Activated naive CD4-positive, alpha-beta T cell (primary cell): Measurements from ENCODE around the gene SMIM28.

Experiments used
- DNase-seq, 4 experiments: peaks; one replicate each; lab custom pipeline; 2025; lab: John Stamatoyannopoulos, UW

SMIM28 gene

DNA sequence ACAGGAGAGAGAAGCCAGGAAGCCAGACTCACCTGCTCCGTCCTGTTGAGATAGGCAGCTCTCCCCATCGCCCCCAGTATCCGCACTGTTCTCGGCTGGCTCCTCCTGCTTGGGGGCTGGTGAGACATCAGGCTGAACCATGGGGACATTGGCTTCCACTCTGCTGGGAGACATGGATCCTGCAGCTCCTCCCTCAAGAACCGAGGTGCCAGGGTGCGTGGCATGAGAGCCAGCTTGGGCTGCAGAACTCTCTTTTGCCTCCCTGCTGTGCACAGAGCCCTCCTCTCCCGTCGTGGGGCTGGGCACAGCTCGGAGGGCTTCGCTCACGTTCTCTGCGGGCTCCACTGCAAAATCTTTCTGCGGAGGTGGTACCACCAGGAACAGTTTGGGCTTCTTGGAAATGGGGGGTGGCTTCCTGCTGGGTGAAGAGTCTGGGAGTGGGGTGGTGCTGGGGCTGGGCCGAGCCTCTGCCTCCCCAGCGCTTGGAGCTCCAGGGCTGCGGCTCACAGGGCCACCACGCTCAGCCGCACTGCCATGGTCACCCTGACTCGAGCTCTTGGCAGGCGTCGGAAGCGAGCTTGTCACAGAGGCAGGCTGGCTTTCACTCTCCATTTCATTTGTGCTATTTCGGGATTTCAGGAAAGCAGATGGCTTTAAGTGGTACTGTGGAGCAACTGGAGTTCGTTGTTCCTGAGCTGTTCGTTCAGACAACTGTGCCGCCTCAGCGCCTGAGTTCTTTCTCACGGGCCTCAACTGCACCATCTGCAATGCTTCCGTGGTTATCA is 52.8 kb downstream of the SMIM28 start:
- no peak for DNase-seq

DNA sequence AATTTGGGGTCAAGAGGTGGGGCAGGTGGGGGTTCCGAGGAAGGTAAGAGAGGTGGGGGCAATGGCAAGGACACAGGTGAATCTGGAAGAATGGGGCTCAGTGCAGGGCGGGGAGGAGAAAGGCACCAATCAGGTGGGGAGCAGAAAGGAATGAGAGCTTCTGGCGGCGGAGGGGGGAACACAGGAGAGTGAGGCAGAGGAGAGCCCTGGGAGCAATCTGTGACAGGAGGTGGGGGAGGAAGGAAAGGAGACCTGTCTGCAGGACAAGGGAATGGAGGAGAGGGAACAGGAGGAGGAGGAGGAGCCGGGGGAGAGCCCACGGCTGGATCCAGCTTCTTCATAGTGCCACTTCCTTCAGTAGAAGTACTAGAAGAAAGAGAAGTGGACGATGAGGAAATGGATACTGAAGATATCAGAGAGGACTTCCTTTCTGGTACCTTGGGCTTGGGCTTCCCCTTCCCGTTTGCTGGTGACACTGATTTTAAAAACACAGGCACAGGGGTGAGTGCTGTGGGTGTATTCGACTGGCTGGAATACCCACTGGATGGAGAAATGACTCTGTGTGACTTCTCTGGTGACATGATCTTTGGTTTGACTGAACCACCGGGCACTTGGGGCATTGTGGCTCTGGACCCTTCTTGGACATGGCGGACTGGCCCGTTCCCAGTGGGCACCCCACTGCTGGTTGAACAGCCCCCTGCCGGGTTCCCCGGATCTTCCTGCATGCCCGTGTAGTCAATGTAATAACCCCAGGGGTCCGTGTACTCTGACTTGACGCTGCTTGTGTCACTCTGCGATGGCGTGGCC is 53.8 kb downstream of the SMIM28 start:
- DNase-seq, result no peak

DNA sequence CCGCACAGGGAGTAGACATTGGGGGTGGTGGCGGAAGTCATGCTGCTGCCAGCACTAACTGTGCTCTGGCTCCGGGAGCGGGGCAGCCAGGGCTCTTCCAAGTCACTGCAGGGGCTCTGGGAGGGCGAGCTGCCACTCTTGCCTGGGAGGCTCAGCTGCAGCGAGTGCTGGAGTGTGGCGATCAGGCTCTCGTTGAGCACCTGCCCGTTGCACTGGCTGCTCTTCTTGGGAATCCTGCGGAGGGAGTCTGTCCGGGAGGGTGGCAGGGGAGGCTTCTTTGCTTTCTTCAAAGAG is 54.3 kb downstream of the SMIM28 start:
- DNase-seq, result no peak
